Ishikawa (cell line): ENCODE measurements around the gene PKM.

Experiments
- CEBPB ChIP-seq: IDR thresholded peaks from 2 replicates; pipeline ENCODE4 v1.6.1; 2012
- CREB1 ChIP-seq: IDR thresholded peaks from 2 replicates; pipeline ENCODE4 v1.6.1; 2012; ENCODE audit warnings: low read depth
- EGR1 ChIP-seq: IDR thresholded peaks from 2 replicates; pipeline ENCODE4 v1.6.1; 2012
- EP300 ChIP-seq: IDR thresholded peaks from 2 replicates; pipeline ENCODE4 v1.6.1; 2012; ENCODE audit warnings: borderline replicate concordance
- FOXM1 ChIP-seq: IDR thresholded peaks from 2 replicates; pipeline ENCODE4 v1.6.1; 2012; ENCODE audit warnings: low read depth, borderline replicate concordance
- MAX ChIP-seq: IDR thresholded peaks from 2 replicates; pipeline ENCODE4 v1.6.1; 2012
- RAD21 ChIP-seq: IDR thresholded peaks from 2 replicates; pipeline ENCODE4 v1.6.1; 2012; ENCODE audit warnings: low read depth
- REST ChIP-seq: IDR thresholded peaks from 2 replicates; pipeline ENCODE4 v1.6.1; 2012; ENCODE audit warnings: low read depth, mild to moderate bottlenecking
- TAF1 ChIP-seq: IDR thresholded peaks from 2 replicates; pipeline ENCODE4 v1.6.1; 2012; ENCODE audit warnings: low read depth, mild to moderate bottlenecking
- TCF12 ChIP-seq: IDR thresholded peaks from 2 replicates; pipeline ENCODE4 v1.6.1; 2012; ENCODE audit warnings: low read depth
- TEAD4 ChIP-seq: IDR thresholded peaks from 2 replicates; pipeline ENCODE4 v1.6.1; 2012
- YY1 ChIP-seq: IDR thresholded peaks from 2 replicates; pipeline ENCODE4 v1.6.1; 2012; ENCODE audit warnings: low read depth
- ZBTB7A ChIP-seq: IDR thresholded peaks from 2 replicates; pipeline ENCODE4 v1.6.1; 2012; ENCODE audit warnings: low read depth

- TF ChIP-seq REST (no peak), MAX (no peak), FOXM1 (no peak), TAF1 (no peak), RAD21 (no peak), EGR1 (no peak), ZBTB7A (no peak), CREB1 (no peak), TCF12 (no peak), YY1 (no peak), CEBPB (no peak), EP300 (no peak), TEAD4 (no peak)
These were observed 7.6 kb upstream of the PKM start for GRCh38 chr15:72238586-72238985.
